ENCODE measurements around the gene LOXL1.

LOXL1 gene

DNA sequence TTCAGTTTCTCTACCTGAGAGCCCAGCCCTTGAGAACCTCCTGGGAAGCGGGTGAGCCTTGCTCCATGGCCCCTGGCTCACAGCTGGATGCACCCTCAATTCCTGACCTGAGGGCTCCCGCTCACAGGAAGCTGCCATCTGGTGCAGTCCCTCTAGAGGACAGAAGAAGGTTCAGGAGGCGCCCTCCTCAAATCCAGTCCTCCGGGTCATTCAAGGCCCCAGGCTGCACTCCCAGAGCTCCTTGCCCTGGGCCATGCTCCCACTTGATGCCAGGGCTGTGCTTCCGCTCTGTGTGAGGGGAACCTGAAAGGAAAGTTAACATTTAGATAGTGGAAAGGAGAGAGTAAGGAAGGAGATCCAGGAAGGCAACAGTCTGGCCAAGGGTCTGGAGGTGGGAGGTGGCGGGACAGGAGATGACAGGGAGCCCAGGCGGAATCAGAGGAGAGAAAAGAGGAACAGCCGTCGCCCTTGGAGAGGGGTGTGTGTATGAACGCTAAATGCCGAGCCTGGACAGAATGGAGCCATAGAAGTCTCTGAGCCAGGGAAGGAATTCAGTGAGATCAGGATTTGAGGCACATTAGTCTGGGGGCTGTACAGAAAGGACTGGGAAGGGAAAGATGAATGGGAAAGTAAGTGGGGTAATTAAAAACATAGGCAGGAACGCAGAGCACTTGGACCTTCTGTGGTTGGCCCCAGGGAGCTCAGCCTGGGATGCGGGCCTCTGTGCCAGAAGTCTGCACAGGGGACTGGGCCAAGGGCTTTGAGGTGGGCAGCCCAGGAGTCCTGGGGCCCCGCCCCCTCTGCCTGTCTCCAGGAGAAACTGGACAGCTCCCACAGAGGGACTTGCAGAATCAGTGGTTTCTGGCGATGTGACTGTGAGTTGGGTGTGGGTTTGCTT lies 26.8 kb upstream of the LOXL1 start:
- DNase-seq (ENCODE audit: low read depth in 2 of 3, low spot score in 1 of 3) = no peak

DNA sequence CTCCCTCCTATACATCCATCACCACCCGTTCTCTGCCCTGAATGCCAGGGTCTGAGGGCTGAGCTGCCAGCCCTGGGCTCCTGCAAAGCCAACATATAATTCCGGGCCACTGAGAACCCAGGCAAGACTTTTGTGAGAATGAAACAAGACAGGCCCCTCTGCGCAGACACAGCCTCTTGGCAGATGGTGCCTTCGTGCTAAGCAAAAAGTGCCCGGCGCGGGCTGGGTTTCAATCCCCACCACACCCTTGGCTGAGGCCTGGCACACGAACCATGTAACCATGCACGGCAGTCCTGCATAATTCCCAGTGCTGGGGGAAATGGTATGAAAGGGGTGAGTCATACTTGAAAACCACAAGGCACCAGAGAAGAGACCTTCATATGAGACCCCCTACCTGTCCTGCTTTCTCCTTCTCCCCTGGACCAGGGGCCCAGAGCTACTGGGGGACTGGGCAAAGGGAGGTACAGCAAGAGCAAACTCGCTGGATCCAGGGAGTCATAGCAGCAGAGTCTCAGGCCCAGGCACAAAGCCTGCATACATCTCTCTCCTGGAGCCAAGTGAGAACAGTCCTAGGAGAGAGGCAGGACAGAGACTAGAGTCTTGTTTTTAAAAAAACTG lies 26.1 kb upstream of the LOXL1 start:
- no peak for DNase-seq (ENCODE audit: low read depth in 2 of 3, low spot score in 1 of 3)

DNA sequence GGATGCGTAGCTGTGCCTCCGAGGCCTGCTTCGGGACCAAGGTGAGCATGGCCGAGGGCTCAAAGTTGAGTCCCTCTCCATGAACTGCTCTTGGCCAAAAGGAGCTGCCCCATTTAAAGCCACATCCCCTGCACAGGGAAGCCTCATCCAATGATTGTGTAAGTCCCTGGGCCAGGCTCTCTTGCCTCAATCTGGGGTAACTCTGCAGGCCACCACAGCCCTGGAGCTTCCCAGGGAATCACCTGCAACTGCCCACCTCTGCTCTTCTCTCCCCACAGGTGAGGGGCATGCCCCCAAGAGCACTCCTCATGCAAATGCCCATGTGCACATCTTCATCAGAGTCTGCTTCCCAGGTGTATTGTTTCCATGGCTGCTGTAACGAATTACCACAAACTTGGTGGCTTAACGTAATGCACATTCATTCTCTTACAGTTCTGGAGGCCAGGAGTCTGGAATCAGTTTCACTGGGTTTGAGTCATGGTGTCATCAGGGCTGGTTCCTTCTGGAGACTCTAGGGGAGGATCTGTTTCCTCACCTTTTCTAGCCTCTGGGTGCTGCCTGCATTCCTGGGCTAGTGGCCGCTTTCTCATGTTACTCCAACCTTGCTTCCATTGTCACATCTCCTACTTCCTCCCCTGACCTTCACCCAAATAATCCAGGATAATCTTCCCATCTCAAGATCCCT lies 25.0 kb upstream of the LOXL1 start:
- no peak for DNase-seq (ENCODE audit: low read depth in 2 of 3, low spot score in 1 of 3)

DNA sequence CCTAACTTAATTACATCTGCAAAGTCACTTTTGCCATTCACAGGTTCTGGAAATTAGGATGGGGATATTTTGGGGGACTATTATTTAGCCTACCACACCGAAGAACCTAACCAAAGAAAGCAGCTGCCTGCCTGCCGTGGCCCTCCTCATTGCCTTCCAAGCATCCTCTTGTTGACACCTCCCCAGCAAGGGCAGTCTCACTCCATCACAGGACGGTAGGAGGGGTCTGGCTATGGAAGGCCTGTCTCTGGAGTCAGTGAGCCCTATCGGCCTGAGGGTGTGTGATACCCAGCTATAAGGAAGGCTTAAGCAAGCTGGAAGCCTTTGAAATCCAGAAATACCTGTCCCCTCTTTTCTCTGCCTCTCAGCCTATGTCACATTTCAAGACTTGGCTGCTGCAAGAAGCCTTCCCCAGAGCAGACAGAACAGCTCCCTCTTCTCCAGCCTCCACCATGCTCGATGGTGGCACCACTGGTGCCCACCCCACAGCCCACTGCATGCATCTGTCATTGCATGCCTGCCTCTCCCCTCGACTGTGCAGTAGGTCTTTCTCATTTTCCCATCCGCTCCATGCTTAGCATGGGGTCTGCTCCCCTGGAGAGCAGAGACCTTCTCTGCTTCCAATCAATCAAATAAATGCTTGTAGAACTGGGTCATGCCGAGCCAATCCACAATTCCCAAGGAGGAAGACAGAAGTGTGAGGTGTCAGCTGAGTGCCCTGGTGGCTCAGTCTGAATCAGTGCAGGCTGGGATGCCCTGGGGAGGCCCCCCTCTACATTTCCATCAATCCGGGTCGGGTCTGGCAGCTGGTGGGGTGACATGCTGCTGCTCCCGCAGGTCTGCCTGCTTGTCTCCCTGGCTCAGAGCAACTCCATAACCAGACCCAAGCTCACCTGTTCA lies 23.9 kb upstream of the LOXL1 start:
- DNase-seq (ENCODE audit: low read depth in 2 of 3, low spot score in 1 of 3) = no peak

DNA sequence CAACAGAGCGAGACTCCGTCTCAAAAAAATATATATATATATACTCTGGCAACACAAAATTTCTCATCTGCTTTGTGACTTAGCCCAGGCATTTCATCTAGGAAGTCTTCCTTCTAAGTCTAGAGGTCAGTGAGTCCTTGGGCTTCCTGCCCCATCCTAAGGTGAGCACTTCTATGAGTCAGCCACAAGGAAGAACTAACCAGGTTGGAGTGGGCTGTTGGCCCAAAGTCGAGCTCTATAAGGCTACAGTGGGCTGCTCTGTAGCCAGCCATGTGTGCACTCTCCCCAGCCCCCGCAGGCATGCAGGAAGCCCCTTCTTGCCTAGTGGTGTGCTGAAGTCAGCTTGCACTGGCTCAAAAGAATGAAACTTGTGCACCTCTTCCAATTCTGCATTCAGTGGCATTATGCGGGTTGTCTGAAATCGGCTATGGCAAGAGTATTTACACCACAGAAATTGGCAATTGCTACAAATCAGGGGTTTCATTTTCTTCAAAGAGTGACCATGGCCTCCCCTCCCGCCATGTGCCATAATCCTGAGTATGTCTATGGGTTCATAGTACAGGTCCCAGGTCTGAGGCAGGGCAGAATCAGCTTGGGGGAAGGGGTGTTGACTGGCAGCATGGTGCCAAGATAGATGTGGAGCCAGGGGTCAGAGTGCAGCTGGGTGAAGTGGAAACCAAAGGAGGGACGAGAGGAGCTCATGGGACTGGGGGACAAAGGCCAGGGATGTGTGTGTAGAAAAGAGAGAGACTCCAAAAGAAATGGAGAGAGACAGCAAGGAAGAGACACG lies 22.0 kb upstream of the LOXL1 start:
- DNase-seq (ENCODE audit: low read depth in 2 of 3, low spot score in 1 of 3) = no peak

DNA sequence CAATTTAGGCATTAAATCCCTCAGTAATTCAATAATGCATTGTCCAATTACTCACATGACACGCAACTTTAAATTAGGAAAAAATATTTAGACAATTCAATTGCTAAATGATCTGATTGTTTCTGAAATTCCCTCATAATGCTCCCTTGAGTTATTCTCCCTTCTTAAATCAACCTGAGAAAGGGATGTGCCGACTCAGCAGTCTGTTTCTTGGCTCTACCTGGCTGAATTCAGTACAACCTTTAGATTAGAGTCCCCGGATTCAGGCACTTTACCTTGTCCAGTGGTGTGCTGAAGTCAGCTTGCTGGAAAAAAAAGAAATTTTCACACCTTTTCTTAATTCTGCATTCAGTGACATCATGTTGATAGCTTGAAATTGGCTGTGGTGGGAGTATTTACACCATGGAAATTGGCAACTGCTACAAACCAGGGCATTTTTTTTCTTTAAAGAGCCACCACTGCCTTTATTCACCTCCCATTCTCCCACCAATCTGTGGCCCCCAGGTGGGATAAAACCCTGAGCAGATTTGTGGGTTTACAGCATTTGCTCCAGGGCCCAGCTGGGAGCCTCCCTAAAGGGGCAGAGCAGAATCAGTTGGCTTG lies 20.9 kb upstream of the LOXL1 start:
- DNase-seq (ENCODE audit: low read depth in 2 of 3, low spot score in 1 of 3) = no peak

DNA sequence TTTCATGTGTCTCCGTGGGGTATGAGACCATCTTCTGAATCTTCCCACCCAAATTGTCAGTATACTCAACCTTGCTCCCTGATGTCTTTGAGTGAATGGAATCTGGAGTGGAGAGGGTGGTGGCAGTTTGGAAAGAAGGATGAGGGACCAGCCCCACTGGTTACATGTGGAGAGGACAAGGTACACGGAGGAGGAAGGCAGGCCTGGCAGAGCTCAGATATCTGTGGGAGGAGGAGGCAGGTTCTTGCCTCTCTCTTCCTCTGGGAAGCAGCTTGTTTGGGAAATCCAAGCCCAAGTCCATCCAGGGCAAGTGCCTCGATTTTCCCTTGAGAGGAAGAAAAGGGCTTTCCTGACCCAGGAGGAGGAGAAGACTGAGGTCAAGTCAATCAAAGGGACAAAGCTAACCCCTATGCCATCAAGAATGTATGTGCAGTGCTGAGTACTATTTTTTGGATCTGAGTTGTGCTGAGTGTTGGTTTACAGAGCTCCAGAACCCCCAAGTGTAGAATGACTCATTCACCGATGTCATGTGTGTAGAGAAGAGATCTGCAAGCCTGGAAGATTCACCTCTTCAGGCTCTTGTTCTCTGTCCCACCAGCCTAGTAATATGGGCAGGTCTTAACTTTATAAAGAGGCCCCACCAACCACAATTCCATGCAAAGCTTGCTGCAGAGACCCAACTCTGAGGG lies 19.8 kb upstream of the LOXL1 start:
- no peak for DNase-seq (ENCODE audit: low read depth in 2 of 3, low spot score in 1 of 3)

DNA sequence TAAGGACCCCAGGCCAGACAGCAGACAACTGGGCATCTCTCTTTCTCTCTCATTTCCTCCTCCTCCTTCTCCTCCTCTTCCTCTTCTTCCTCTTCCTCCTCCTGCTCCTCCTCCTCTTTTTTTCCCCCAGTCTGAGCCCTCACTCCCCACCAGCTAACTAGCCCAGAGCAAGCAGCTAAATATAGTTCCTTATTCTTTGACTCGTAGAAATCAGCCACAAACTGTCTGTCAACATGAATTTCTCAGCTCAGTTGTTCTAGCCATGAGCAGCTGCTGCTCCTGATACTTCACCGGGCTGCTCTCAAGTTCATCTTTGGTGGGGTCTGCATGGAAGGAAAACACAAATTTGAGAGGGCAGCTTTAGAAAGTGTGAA lies 19.2 kb upstream of the LOXL1 start:
- DNase-seq (ENCODE audit: low read depth in 2 of 3, low spot score in 1 of 3) = no peak

DNA sequence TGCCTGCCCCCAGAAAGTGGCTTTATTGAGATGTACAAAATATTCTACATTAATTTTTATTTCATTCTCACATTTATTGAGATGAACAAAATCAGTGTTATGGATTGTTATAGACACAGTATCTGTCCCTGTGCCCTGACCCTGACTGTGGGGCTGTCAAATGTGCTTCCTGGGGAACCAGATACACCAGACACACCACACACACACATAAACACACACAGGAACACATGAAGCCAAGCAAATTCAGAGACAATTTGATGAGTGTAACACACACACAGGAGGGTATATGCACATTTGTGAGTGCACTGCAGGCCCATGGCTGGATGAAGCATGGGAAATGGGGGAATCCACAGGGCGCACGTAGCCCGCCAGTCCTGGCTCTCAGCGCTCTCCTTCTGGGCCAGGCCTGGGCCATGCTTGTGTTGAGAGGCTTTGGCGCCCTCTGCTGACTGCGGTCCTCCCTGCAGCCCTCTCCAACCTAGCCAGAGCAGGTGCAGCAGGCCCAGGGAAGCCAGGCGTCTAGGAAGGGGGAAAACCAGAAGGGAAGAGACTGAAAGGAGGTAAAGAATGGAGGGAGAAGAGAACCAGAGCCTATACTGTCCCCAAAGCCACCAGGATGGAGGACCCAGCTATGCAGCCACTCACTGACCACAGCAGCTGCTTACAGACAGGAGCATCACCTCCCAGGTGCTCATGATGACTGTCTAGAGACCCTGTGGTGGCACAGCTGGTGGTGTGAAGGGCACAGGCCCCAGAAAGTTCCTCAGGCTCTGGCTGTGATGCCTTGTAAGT lies 18.0 kb upstream of the LOXL1 start:
- DNase-seq (ENCODE audit: low read depth in 2 of 3, low spot score in 1 of 3) = peak; percentile 65 to 82 (median 73)

DNA sequence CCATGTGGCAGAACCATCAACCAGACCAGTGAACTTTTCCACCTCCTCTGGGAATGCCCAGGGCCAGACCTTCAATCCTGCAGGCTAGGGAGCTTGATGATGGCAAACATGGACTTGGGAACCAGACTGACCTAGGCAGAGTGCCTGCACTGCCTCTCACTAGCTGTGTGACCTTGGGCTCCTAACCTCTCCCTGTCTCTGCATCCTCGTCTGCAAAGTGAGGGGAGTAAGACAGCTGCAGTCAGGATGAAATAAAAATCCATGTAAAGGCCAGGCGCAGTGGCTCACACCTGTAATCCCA lies 17.5 kb upstream of the LOXL1 start:
- no peak for DNase-seq (ENCODE audit: low read depth in 2 of 3, low spot score in 1 of 3)

DNA sequence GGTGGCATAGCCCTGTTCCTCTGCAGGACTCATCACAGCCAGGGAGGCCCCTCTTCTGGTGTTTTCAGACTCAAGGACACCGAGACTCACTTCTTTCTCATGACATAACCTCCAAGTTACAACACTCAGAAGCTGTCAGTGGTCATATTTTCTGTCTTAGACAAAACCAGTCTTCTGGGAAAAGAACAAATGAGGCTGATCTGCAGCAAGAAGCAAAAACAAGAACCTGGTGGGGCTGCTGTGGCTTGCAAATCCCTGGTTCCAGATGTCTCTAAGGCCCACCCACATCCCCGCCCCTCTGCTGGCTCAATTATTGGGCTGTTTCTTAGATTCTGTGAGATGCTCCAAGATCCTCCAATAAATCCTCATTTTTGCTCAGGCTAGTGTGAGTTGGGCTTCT lies 16.6 kb upstream of the LOXL1 start:
- DNase-seq (ENCODE audit: low read depth in 2 of 3, low spot score in 1 of 3) = no peak

DNA sequence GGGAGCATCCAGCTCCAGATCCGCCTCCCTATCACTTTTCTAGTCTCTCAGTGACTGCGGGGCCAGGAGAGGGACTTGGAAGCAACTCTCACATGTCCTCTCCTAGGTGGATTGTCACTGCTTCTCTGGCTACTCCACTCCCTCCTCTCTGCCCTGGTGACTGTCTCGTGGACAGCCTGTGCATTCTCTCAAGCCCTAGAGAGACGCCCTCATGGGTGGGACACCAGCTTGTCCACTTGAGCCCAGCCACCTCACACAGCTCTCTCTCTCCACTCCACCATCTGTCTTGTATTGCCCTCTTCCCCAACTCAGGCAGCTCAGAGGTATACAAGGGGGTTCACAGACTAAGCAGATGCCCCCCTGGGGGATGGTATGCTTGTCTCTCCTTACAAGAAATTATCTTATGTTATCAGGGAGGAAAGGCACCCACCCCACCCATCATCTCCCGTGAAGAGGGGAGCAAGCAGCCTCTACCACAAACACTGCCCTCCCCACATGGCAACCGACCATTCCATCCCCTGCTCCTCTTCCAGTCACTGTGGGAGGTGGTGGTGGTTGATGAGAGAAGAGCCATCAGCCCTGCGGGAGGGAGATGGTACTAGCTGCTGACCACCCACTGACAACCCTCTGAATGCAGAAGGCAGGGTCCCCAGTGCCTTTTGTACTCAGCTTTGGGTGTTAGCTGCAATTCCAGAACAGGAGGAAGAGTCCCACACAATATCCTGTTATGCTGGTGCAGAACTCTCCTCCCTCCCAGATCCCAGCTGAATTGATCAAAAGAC lies 15.5 kb upstream of the LOXL1 start:
- no peak for DNase-seq (ENCODE audit: low read depth in 2 of 3, low spot score in 1 of 3)

DNA sequence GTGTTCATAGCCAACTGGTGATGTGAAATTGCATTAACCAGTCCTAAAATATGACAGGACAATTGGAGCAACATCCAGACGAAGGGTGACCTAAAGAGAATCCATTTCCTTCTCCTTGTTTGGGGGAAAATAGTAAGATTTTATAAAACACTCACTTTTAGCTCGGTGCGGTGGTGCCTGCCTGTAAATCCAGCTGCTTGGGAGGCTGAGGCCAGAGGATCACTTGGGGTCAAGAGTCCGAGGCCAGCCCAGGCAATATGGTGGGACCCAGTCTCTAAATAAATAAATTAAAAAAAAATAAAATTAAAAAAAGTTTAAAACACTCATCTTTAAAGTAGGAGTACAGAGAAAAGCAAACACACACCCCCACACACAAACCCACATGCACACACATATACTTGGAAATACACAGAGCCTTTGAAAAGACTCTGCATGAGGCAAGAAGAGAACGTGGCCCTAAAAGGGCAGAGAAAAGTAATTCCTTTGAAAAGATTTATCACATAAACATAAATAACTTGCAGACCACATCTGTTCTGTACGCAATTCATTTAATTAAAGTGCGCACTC lies 14.1 kb upstream of the LOXL1 start:
- DNase-seq (ENCODE audit: low read depth in 2 of 3, low spot score in 1 of 3) = no peak

DNA sequence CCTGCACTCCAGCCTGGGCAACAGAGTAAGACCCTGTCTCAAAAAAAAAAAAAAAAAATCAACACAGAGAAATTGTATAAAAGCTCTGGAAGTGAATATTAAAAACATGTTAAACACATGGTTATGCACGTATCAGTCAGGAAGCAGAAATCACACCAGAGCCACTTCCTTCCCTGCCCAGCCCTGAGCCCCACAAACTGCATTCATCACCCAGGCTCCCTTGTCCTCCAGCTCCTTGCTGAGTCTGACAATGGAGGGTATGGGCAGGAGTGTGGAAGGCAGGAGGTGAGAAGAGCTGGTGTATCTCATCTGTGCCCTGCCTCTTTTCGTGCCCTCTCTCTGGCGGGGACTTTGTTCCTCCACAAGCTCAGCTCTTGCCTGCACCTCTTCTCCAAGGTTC lies 12.1 kb upstream of the LOXL1 start:
- DNase-seq (ENCODE audit: low read depth in 2 of 3, low spot score in 1 of 3) = no peak

DNA sequence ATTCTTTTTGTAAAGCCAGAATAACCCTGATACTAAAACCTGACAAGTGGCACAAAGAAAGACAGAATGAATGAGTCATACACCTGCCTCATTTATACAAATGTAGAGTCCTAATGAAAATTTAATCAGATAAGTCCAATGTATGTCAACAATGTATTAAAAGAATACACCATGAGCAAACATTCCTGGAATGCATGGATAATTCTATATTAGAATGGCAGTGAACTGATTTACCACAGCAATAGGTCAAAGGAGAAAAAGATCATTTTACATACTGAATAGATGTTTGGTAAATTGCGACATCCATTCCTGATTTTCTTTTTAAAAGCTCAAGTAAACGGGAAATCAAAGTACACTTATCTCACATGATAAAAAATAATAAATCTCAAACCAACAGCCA lies 11.2 kb upstream of the LOXL1 start:
- DNase-seq (ENCODE audit: low read depth in 2 of 3, low spot score in 1 of 3) = no peak

DNA sequence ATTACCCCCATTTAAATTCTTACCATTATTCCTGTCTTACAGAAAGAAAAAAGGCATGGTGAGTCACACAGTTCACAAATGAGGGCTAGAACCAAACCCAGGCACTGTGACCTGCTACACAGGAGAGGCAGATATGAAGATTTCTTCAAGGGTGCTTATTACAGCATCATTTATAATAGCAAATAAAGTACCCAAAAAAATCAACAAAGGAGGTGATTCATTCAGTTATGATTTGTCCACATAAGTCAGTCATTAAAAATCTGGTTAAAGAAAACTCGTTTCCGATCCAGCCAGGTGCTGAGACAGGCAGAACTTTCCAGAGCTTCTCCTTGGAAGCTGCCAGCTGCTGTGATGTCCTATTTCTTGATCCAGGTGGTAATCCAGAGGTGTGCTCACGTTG lies 7.5 kb upstream of the LOXL1 start:
- no peak for DNase-seq (ENCODE audit: low read depth in 2 of 3, low spot score in 1 of 3)

DNA sequence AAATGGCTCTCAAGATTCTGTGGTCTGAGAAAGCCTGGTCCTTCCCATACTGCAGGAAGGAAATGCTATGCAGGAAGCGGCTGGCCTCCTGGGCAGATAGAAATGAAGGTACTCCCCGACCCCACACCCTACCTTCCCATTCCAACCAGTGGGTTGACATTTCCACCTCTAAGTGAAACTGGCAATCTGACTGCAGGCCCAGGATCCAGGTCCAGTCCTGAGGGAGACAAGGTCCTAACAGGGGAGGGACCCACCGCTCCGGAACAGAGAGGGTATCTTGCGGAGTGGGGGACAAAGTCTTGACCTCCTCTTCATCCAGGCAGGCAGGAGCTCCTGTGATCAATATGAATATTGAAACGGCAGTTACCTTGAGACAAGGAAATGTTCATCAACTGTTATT lies 6.6 kb upstream of the LOXL1 start:
- DNase-seq (ENCODE audit: low read depth in 2 of 3, low spot score in 1 of 3) = no peak

Data from stimulated activated CD4-positive, alpha-beta T cell treated with anti-CD3 and anti-CD28 coated beads, Interleukin-12 subunit alpha, Interleukin-12 subunit beta, amount 100 ng/mL, for 48 hours (primary cell).